Sigmoid colon (tissue), 7 donors: ENCODE measurements around the gene ZNF185. TPM values are rescaled to one million over a fixed set of nuclear protein-coding genes. Genes with fewer than 3 reads are reported as not detected.

Experiments used
- DNase-seq: peaks from one replicate; pipeline ENCODE4 v3.0.0-alpha.2; 2019
- H3K27ac ChIP-seq, 4 donors: fragments of 200-600 bp; sonication (generic); one replicate each; pipeline ENCODE4 v1.5.1; 2016 to 2019; ENCODE audit warnings: mild to moderate bottlenecking in 1 of 4
- H3K27me3 ChIP-seq, 3 donors: fragments of 200-600 bp; sonication (generic); one replicate each; pipeline ENCODE4 v1.5.1; 2019; ENCODE audit warnings: mild to moderate bottlenecking in 1 of 3
- H3K36me3 ChIP-seq, 4 donors: fragments of 200-600 bp; sonication (generic); one replicate each; pipeline ENCODE4 v1.5.1; 2016 to 2019
- H3K4me1 ChIP-seq, 4 donors: fragments of 200-600 bp; sonication (generic); one replicate each; pipeline ENCODE4 v1.5.1; 2017 to 2019
- H3K4me3 ChIP-seq, 4 donors: fragments of 200-600 bp; sonication (generic); one replicate each; pipeline ENCODE4 v1.5.1; 2017 to 2019; ENCODE audit warnings: mild to moderate bottlenecking in 2 of 4, moderate library complexity in 1 of 4
- H3K9me3 ChIP-seq, 4 donors: fragments of 200-600 bp in 3 of 4; sonication (generic) in 3 of 4; one replicate each; pipeline versions ENCODE4 v1.5.1 to v1.6.1; 2013 to 2019
- EP300 ChIP-seq, 4 donors: sonication (generic); formaldehyde crosslinking; IDR thresholded peaks; one replicate each; pipeline ENCODE4 v1.6.1; 2017; ENCODE audit warnings: antibody characterized with exemption in 4 of 4
- POLR2A ChIP-seq, 2 donors: fragments of 450-650 bp; IDR thresholded peaks; one replicate each; pipeline ENCODE4 v1.6.1; 2016; ENCODE audit warnings: antibody characterized with exemption in 2 of 2, mild to moderate bottlenecking in 2 of 2, moderate library complexity in 2 of 2
- POLR2AphosphoS5 ChIP-seq, 4 donors: sonication (generic); formaldehyde crosslinking; IDR thresholded peaks; one replicate each; pipeline ENCODE4 v1.6.1; 2017; ENCODE audit warnings: antibody characterized with exemption in 4 of 4
- WGBS, 2 donors: extraction: QIAGEN DNeasy Blood & Tissue Kit; methylation state at CpG; one replicate each; pipeline ENCODE4 v1.1.7; 2013; 5-methylcytosine and 5-hydroxymethylcytosine counted together
- intact Hi-C: fragments of 100-400 bp; cut with DNase I; formaldehyde crosslinking; loops from one replicate; pipeline ENCODE4 v1.15.1; 2023
- polyA plus RNA-seq, 3 donors: library from polyadenylated mRNA; stranded (reverse); fragments of 200-250 nt; gene quantifications; one replicate each; pipeline ENCODE4 v1.2.3, GENCODE V29; 2013
- total RNA-seq, 4 donors: library from RNA; depleted of rRNA; stranded (reverse); fragments of >200 nt; gene quantifications; one replicate each; pipeline ENCODE4 v1.1.0, GENCODE V29; 2016
- TF ChIP-seq, protein P1 (sequence below), 4 experiments: fragments of 450-650 bp in 3 of 4; fragments of 200-600 bp in 1 of 4; IDR thresholded peaks; one replicate each; pipeline ENCODE4 v1.5.1; 2016 to 2019; ENCODE audit warnings: antibody characterized with exemption in 4 of 4, mild to moderate bottlenecking in 3 of 4, moderate library complexity in 2 of 4
- donor health status: healthy with polysubstance abuse.
- donor health status: Bipolar disorder and iron deficiency.
- donor health status: healthy.

The ZNF185 gene
- total and polyA plus RNA-seq, 7 donors = 0.55 to 4.2 (median 2.3) TPM

DNA sequence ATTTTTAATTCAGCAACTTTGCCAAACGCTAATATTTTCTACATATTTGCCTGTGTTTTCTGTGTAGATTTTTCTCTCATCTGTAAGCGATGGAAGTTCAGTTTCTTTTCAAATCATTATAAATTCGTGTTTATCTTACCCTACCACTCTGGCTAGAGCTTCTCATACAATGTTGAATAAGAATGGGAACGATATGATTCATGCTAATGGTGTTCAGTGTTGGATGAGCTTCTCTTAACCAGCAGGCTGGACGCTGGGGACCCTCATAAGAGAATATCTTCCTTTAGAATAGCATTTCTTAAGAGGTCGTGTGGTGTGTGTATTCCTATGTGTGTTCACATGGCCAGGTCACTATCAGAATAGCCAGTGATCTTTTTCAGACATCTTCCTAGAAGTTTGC lies 36.0 kb upstream of the ZNF185 start:
- Histone ChIP-seq H3K4me1 (no peaks in the 10 kb centered on the region), H3K27ac (no peak overlapping the region), H3K9me3 (no peaks in the 10 kb centered on the region), H3K36me3 (peaks cover 0 to 23% (median 0%) of the 10 kb centered on the region in 4 donors), H3K27me3 (no peaks in the 10 kb centered on the region), H3K4me3 (no peak overlapping the region)
- WGBS, 2 donors = 90 to 91% methylated on average over 6 of the region's 6 CpGs
- DNase-seq = no peak
- intact Hi-C loops = no loop called here
- TF ChIP-seq EP300 (IDR thresholded peaks at IDR 0.05) (no peak), POLR2AphosphoS5 (IDR thresholded peaks at IDR 0.05) (no peak), POLR2A (IDR thresholded peaks at IDR 0.05) (no peak)
- TF ChIP-seq, protein P1, sequence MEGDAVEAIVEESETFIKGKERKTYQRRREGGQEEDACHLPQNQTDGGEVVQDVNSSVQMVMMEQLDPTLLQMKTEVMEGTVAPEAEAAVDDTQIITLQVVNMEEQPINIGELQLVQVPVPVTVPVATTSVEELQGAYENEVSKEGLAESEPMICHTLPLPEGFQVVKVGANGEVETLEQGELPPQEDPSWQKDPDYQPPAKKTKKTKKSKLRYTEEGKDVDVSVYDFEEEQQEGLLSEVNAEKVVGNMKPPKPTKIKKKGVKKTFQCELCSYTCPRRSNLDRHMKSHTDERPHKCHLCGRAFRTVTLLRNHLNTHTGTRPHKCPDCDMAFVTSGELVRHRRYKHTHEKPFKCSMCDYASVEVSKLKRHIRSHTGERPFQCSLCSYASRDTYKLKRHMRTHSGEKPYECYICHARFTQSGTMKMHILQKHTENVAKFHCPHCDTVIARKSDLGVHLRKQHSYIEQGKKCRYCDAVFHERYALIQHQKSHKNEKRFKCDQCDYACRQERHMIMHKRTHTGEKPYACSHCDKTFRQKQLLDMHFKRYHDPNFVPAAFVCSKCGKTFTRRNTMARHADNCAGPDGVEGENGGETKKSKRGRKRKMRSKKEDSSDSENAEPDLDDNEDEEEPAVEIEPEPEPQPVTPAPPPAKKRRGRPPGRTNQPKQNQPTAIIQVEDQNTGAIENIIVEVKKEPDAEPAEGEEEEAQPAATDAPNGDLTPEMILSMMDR (IDR thresholded peaks at IDR 0.05) = no peak

DNA sequence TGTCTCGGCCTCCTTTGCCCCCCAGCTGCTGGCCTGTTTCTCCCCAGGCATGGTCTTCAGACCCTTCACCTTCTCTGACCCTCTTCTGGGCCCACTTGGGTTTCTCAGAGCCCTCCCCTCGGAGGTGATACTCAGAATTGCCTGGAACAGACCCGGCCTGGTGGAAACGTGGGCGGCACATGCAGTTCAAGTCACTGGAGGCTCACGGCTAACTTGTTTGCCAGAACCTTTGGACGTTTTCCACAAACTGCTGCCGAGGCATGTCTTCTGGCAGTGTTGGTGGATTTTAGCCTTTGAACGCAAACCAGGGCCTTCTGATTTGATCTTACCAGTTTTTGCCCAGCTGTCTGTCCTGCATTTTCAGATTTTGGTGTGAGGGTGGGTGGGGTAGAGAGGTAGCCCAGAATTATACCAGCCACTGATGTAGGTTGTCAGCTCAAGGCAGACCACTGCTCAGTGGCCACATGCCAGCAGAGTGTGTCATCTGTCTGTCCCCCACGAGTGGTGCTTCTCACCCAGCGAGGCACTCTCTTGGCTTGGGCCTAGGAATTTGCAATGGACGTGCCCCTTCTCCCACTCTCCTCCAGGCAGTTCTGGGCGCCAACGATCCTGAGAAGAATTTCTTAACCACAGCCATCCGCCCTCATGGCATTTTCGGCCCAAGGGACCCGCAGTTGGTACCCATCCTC lies 32.5 kb upstream of the ZNF185 start:
- WGBS, 2 donors = 93 to 96% methylated on average over 17 of the region's 17 CpGs
- peaks cover 0 to 32% (median 0%) of the 10 kb centered on the region in 4 donors for H3K36me3 ChIP-seq
- intact Hi-C loops = no loop called here

DNA sequence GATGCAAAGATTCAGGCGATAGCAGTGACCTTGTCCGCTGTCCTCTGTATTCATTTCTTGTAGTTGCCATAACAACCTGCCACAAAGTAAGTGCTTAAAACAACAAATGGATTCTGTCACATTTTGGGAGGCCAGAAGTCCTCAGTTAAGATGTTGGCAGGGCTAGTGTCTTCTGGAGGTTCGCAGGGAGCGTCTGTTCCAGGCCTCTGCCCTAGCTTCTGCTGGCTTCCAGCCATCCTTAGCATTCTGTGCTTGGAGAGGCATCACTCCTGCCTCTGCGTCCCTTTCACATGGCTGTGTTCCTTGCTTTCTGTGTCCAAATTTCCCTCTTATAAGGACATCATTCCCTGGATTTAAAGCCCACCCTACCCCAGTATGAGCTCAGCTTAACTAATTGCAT lies 31.5 kb upstream of the ZNF185 start:
- Histone ChIP-seq H3K27ac (no peak overlapping the region), H3K4me1 (no peaks in the 10 kb centered on the region), H3K4me3 (no peak overlapping the region), H3K27me3 (no peaks in the 10 kb centered on the region), H3K9me3 (no peaks in the 10 kb centered on the region), H3K36me3 (peaks cover 0 to 32% (median 0%) of the 10 kb centered on the region in 4 donors)
- intact Hi-C loops = no loop called here
- 88 to 92% methylated on average over 5 of the region's 5 CpGs for WGBS, 2 donors
- DNase-seq = no peak
- no peak for TF ChIP-seq EP300 (IDR thresholded peaks at IDR 0.05)
- no peak for TF ChIP-seq POLR2AphosphoS5 (IDR thresholded peaks at IDR 0.05)
- TF ChIP-seq POLR2A (IDR thresholded peaks at IDR 0.05) = no peak
- TF ChIP-seq, protein P1 (IDR thresholded peaks at IDR 0.05) = no peak

More for the DNA sequence above, 32.5 kb upstream of the ZNF185 start:
- no peaks in the 10 kb centered on the region for H3K27me3 ChIP-seq
- H3K27ac ChIP-seq = no peak overlapping the region
- no peak for DNase-seq
- TF ChIP-seq, protein P1 (IDR thresholded peaks at IDR 0.05) = no peak
- TF ChIP-seq POLR2A (IDR thresholded peaks at IDR 0.05) (no peak), POLR2AphosphoS5 (IDR thresholded peaks at IDR 0.05) (no peak), EP300 (IDR thresholded peaks at IDR 0.05) (no peak)
- H3K4me1 ChIP-seq = no peaks in the 10 kb centered on the region
- no peak overlapping the region for H3K4me3 ChIP-seq
- H3K9me3 ChIP-seq = no peaks in the 10 kb centered on the region

DNA sequence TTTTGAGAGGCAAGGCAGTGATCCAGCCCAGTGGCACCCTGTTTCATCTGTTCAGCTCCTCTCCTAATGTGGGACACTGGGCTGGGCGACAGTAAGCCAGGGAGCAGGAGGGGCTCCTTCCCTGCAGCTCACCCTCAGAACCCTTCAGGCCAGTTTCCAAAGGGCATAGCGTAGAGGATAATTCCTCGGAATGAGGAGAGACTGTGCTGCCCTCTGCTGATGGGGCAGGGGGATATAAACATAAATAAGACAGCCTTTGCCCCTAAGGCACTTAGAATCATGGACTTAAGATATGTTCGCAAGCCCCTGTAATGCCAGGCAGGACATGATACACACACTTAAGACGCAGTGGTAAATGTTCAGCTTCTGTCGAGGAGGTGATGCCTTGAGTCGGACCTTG lies 27.9 kb upstream of the ZNF185 start:
- Histone ChIP-seq H3K9me3 (no peaks in the 10 kb centered on the region), H3K4me3 (no peak overlapping the region), H3K4me1 (no peaks in the 10 kb centered on the region), H3K27ac (no peak overlapping the region), H3K27me3 (no peaks in the 10 kb centered on the region), H3K36me3 (peaks cover 0 to 28% (median 0%) of the 10 kb centered on the region in 4 donors)
- 91 to 94% methylated on average over 7 of the region's 7 CpGs for WGBS, 2 donors
- intact Hi-C loops = no loop called here
- TF ChIP-seq EP300 (IDR thresholded peaks at IDR 0.05) (no peak), POLR2AphosphoS5 (IDR thresholded peaks at IDR 0.05) (no peak), POLR2A (IDR thresholded peaks at IDR 0.05) (no peak)
- TF ChIP-seq, protein P1 (IDR thresholded peaks at IDR 0.05) = no peak
- DNase-seq = no peak
